HepG2 (cell line): ENCODE results near the gene RPP25L. TPM values are rescaled to one million over a fixed set of nuclear protein-coding genes. Genes with fewer than 3 reads are reported as not detected.

Experiments used
- CREM ChIP-seq, 2 experiments: sonication (generic) in 1 of 2; formaldehyde crosslinking in 1 of 2; IDR thresholded peaks; 2 replicates each; pipeline versions ENCODE4 v1.4.0 to v1.6.1; 2016 to 2020; ENCODE audit warnings: antibody characterized with exemption in 1 of 2, mild to moderate bottlenecking in 1 of 2, missing genetic modification reagents in 1 of 2
- MEIS2 ChIP-seq: sonication (generic); formaldehyde crosslinking; IDR thresholded peaks from 2 replicates; pipeline ENCODE4 v1.9.0; 2021; ENCODE audit warnings: mild to moderate bottlenecking, missing genetic modification reagents
- PAXIP1 ChIP-seq: sonication (generic); formaldehyde crosslinking; conservative IDR thresholded peaks from 2 replicates; pipeline ENCODE4 v1.4.0; 2020; ENCODE audit warnings: mild to moderate bottlenecking, missing genetic modification reagents, moderate library complexity
- SMYD3 ChIP-seq: sonication (generic); formaldehyde crosslinking; IDR thresholded peaks from 2 replicates; pipeline ENCODE4 v1.8.1; 2023; ENCODE audit warnings: mild to moderate bottlenecking, missing genetic modification reagents
- TBL1XR1 ChIP-seq: fragments of 150-350 bp; IDR thresholded peaks from 2 replicates; pipeline ENCODE4 v1.6.1; 2014; ENCODE audit warnings: borderline replicate concordance, low read length; ENCODE audit not compliant: partially characterized antibody
- ZNF318 ChIP-seq: sonication (generic); formaldehyde crosslinking; IDR thresholded peaks from 2 replicates; pipeline ENCODE4 v1.4.0; 2020; ENCODE audit warnings: mild to moderate bottlenecking, missing genetic modification reagents
- ZNF546 ChIP-seq: sonication (generic); formaldehyde crosslinking; conservative IDR thresholded peaks from 2 replicates; pipeline ENCODE4 v1.8.1; 2023; ENCODE audit warnings: mild to moderate bottlenecking, missing genetic modification reagents
- ZNF646 ChIP-seq: sonication (generic); formaldehyde crosslinking; IDR thresholded peaks from 2 replicates; pipeline ENCODE4 v1.9.0; 2021; ENCODE audit warnings: mild to moderate bottlenecking, missing genetic modification reagents
- polyA plus RNA-seq, 8 experiments: library from polyadenylated mRNA; depleted of rRNA in 3 of 8; stranded (reverse) in 7 of 8; unstranded in 1 of 8; fragments of >200 nt; fragmentation: Illumina TruSeq in 4 of 8; extraction: Trizol in 4 of 8; gene quantifications; 2 replicates each; pipeline versions ENCODE4 v1.2.1 to v1.2.3, GENCODE V29; 2011 to 2016; ENCODE audit warnings: low read depth in 4 of 8, missing spikeins in 1 of 8, mixed read lengths in 1 of 8; ENCODE audit not compliant: insufficient read depth in 1 of 8
- total RNA-seq, 5 experiments: library from RNA; depleted of rRNA; stranded (reverse); fragments of >200 nt; fragmentation: Illumina TruSeq; extraction: Trizol; gene quantifications; 2 replicates each; pipeline ENCODE4 v1.2.3, GENCODE V29; 2016; ENCODE audit warnings: low read depth in 1 of 5

The RPP25L gene
- total and polyA plus RNA-seq, 2 of the 13 experiments (the other 11 are each of a cell fraction or from before 2014, with no cell fraction given) = 24.5 to 27.3 TPM

- TF ChIP-seq ZNF646 (CRISPR knock-in tag) (peak; percentile 60; the same call in 1 of the 2 replicates), SMYD3 (CRISPR knock-in tag) (no peak), PAXIP1 (CRISPR knock-in tag) (peak; percentile 50), ZNF546 (CRISPR knock-in tag) (peak; percentile 85; the same call in 1 of the 2 replicates), MEIS2 (peak; percentile 41; the same call in 1 of the 2 replicates), ZNF318 (CRISPR knock-in tag) (peak; percentile 53; the same call in 1 of the 2 replicates), CREM (IDR thresholded peaks at IDR 0.05) (peak; percentile 53; the same call in 1 of the 2 replicates), CREM (CRISPR knock-in tag; IDR thresholded peaks at IDR 0.05) (no peak), TBL1XR1 (no peak)
Measured at GRCh38 chr9:34646211-34647083, 34.5 kb upstream of the RPP25L start, which contains the start of gene GALT (continued).
